ENCODE data around the gene PTPRD. TPM values are rescaled to one million over a fixed set of nuclear protein-coding genes. Genes with fewer than 3 reads are reported as not detected.

PTPRD gene
- total RNA-seq, 1 experiment from 2014 or later = not detected

- TF ChIP-seq CTCF (IDR thresholded peaks at IDR 0.05; ENCODE audit: unreplicated experiment) = no peak
These were observed 1979.0 kb downstream of the PTPRD start for GRCh38 chr9:8633784-8634183.

GRCh38 chr9:8632493-8632892 is 1980.3 kb downstream of the PTPRD start:
- Mint-ChIP-seq H3K9me3 (ENCODE audit: unreplicated experiment) (no peaks in the 10 kb centered on the region), H3K4me3 (ENCODE audit: unreplicated experiment) (no peak overlapping the region), H3K4me1 (ENCODE audit: insufficient read depth, unreplicated experiment) (peaks cover 6% of the 10 kb centered on the region), H3K27ac (ENCODE audit: low read depth, unreplicated experiment) (no peak overlapping the region), H3K36me3 (ENCODE audit: insufficient read depth, unreplicated experiment) (no peaks in the 10 kb centered on the region), H3K27me3 (ENCODE audit: insufficient read depth, unreplicated experiment) (no peaks in the 10 kb centered on the region)
- intact Hi-C loops (cut with micrococcal nuclease) = no loop called here
- DNase-seq (ENCODE audit: unreplicated experiment) = no peak
- POLR2A ChIA-PET = no interaction called here
- BruUV-seq (replicated peaks) = no TSS peak
- CTCF ChIA-PET = no interaction called here
- no peak for TF ChIP-seq CTCF (IDR thresholded peaks at IDR 0.05; ENCODE audit: unreplicated experiment)

More at GRCh38 chr9:8633784-8634183, 1979.0 kb downstream of the PTPRD start:
- ChIA-PET POLR2A (interaction anchor here (0.7 kb wide), 1 partner anchor 18 kb away, joined by 3 read pairs; no protein-coding TSS in a partner anchor), CTCF (interaction anchor here (1.3 kb wide), 1 partner anchor 16 kb away, joined by 4 read pairs; no protein-coding TSS in a partner anchor)
- H3K27ac Mint-ChIP-seq (ENCODE audit: low read depth, unreplicated experiment) = no peak overlapping the region
- H3K4me3 Mint-ChIP-seq (ENCODE audit: unreplicated experiment) = no peak overlapping the region
- no peaks in the 10 kb centered on the region for H3K27me3 Mint-ChIP-seq (ENCODE audit: insufficient read depth, unreplicated experiment)
- H3K9me3 Mint-ChIP-seq (ENCODE audit: unreplicated experiment) = no peaks in the 10 kb centered on the region
- no peak for DNase-seq (ENCODE audit: unreplicated experiment)
- H3K36me3 Mint-ChIP-seq (ENCODE audit: insufficient read depth, unreplicated experiment) = no peaks in the 10 kb centered on the region
- intact Hi-C loops (cut with micrococcal nuclease) = no loop called here
- no peaks in the 10 kb centered on the region for H3K4me1 Mint-ChIP-seq (ENCODE audit: insufficient read depth, unreplicated experiment)
- no TSS peak for BruUV-seq (replicated peaks)

GRCh38 chr9:8628791-8629190 is 1984.0 kb downstream of the PTPRD start:
- Mint-ChIP-seq H3K4me1 (ENCODE audit: insufficient read depth, unreplicated experiment) (peaks cover 6% of the 10 kb centered on the region), H3K36me3 (ENCODE audit: insufficient read depth, unreplicated experiment) (no peaks in the 10 kb centered on the region), H3K27ac (ENCODE audit: low read depth, unreplicated experiment) (no peak overlapping the region), H3K4me3 (ENCODE audit: unreplicated experiment) (no peak overlapping the region), H3K27me3 (ENCODE audit: insufficient read depth, unreplicated experiment) (no peaks in the 10 kb centered on the region), H3K9me3 (ENCODE audit: unreplicated experiment) (no peaks in the 10 kb centered on the region)
- no peak for DNase-seq (ENCODE audit: unreplicated experiment)
- BruUV-seq (replicated peaks) = no TSS peak
- ChIA-PET POLR2A (no interaction called here), CTCF (no interaction called here)
- intact Hi-C loops (cut with micrococcal nuclease) = no loop called here
- TF ChIP-seq CTCF (IDR thresholded peaks at IDR 0.05; ENCODE audit: unreplicated experiment) = no peak

- no peak overlapping the region for H3K27ac Mint-ChIP-seq (ENCODE audit: low read depth, unreplicated experiment)
- ChIA-PET CTCF (interaction anchor here (0.6 kb wide), 1 partner anchor 84 kb away, joined by 3 read pairs; no protein-coding TSS in a partner anchor), POLR2A (no interaction called here)
These were observed 1984.7 kb downstream of the PTPRD start for GRCh38 chr9:8627976-8628679.

More at GRCh38 chr9:8627976-8628679, 1984.7 kb downstream of the PTPRD start:
- DNase-seq (ENCODE audit: unreplicated experiment) = peak; percentile 13
- BruUV-seq (replicated peaks) = no TSS peak
- Mint-ChIP-seq H3K36me3 (ENCODE audit: insufficient read depth, unreplicated experiment) (no peaks in the 10 kb centered on the region), H3K4me1 (ENCODE audit: insufficient read depth, unreplicated experiment) (peaks cover 6% of the 10 kb centered on the region), H3K4me3 (ENCODE audit: unreplicated experiment) (no peak overlapping the region), H3K9me3 (ENCODE audit: unreplicated experiment) (no peaks in the 10 kb centered on the region), H3K27me3 (ENCODE audit: insufficient read depth, unreplicated experiment) (no peaks in the 10 kb centered on the region)
- intact Hi-C loops (cut with micrococcal nuclease) = no loop called here
- TF ChIP-seq CTCF (IDR thresholded peaks at IDR 0.05; ENCODE audit: unreplicated experiment) = no peak
